CD14-positive monocyte (primary cell): ENCODE data around the gene BTBD9. TPM values are rescaled to one million over a fixed set of nuclear protein-coding genes. Genes with fewer than 3 reads are reported as not detected.

ENCODE experiments used
- DNase-seq, 3 donors: peaks; one replicate each; pipeline ENCODE4 v3.0.0-alpha.2; 2011 to 2022
- H2AFZ ChIP-seq: 2 replicates; pipeline ENCODE4 v1.6.0; 2012; ENCODE audit warnings: mild to moderate bottlenecking, low read depth, low read length, inconsistent platforms; ENCODE audit not compliant: insufficient read depth, poor library complexity, severe bottlenecking
- H3K27ac ChIP-seq, 2 donors: 1 replicate in 1 of 2; 2 replicates in 1 of 2; pipeline ENCODE4 v1.5.1; 2012 to 2013; ENCODE audit warnings: low read length in 2 of 2, control low read depth in 1 of 2, inconsistent platforms in 1 of 2, low read depth in 1 of 2, mild to moderate bottlenecking in 1 of 2
- H3K27me3 ChIP-seq, 2 donors: one replicate each; pipeline versions ENCODE4 v1.6.0 to v1.6.1; 2011 to 2013; ENCODE audit warnings: low read length in 2 of 2; ENCODE audit not compliant: control insufficient read depth in 2 of 2, insufficient read depth in 2 of 2
- H3K36me3 ChIP-seq, 2 donors: replicated peaks in 1 of 2; 1 replicate in 1 of 2; 2 replicates in 1 of 2; pipeline versions ENCODE4 v1.5.1 to v1.6.1; 2012 to 2013; ENCODE audit warnings: low read length in 2 of 2, control low read depth in 1 of 2, inconsistent platforms in 1 of 2, mild to moderate bottlenecking in 1 of 2; ENCODE audit not compliant: insufficient read depth in 2 of 2, control insufficient read depth in 1 of 2
- H3K4me1 ChIP-seq, 2 donors: 1 replicate in 1 of 2; 2 replicates in 1 of 2; pipeline versions ENCODE4 v1.5.1 to v1.6.1; 2012 to 2013; ENCODE audit warnings: low read length in 2 of 2, control low read depth in 1 of 2, inconsistent platforms in 1 of 2, mild to moderate bottlenecking in 1 of 2, moderate library complexity in 1 of 2; ENCODE audit not compliant: insufficient read depth in 2 of 2, control insufficient read depth in 1 of 2
- H3K4me2 ChIP-seq: replicated peaks from 2 replicates; pipeline ENCODE3; 2012; ENCODE audit warnings: low read length, moderate library complexity, mild to moderate bottlenecking; ENCODE audit not compliant: poor library complexity, severe bottlenecking; ENCODE audit errors: extremely low read depth
- H3K4me3 ChIP-seq, 3 experiments: fragments of 200-600 bp in 1 of 3; sonication (generic) in 1 of 3; replicated peaks in 1 of 3; 1 replicate in 2 of 3; 2 replicates in 1 of 3; pipeline ENCODE4 v1.5.1; 2011 to 2013; ENCODE audit warnings: low read length in 3 of 3, mild to moderate bottlenecking in 3 of 3, control low read depth in 2 of 3, low read depth in 2 of 3, inconsistent platforms in 1 of 3, moderate library complexity in 1 of 3
- H3K79me2 ChIP-seq: 2 replicates; pipeline ENCODE4 v1.6.0; 2012; ENCODE audit warnings: mild to moderate bottlenecking, control low read depth, inconsistent platforms, low read length, moderate library complexity; ENCODE audit not compliant: insufficient read depth
- H3K9ac ChIP-seq: 2 replicates; pipeline ENCODE4 v1.6.0; 2017; ENCODE audit warnings: low read length, mild to moderate bottlenecking; ENCODE audit not compliant: insufficient read depth, poor library complexity, severe bottlenecking
- H3K9me3 ChIP-seq, 2 donors: replicated peaks in 1 of 2; 1 replicate in 1 of 2; 2 replicates in 1 of 2; pipeline versions ENCODE4 v1.5.1 to v1.6.1; 2012 to 2013; ENCODE audit warnings: low read length in 2 of 2, control low read depth in 1 of 2; ENCODE audit not compliant: control insufficient read depth in 1 of 2, insufficient read depth in 1 of 2
- H4K20me1 ChIP-seq: 2 replicates; pipeline ENCODE4 v1.6.0; 2012; ENCODE audit warnings: mild to moderate bottlenecking, low read length, control low read depth, moderate library complexity; ENCODE audit not compliant: insufficient read depth
- H3K27ac Mint-ChIP-seq, 7 donors: one replicate each; pipeline ENCODE4 v1.8.0; 2020; ENCODE audit warnings: mild to moderate bottlenecking in 7 of 7, mixed read lengths in 7 of 7, moderate library complexity in 6 of 7, inconsistent platforms in 2 of 7
- H3K27me3 Mint-ChIP-seq, 3 donors: one replicate each; pipeline ENCODE4 v1.8.0; 2021 to 2022; ENCODE audit warnings: low read depth in 3 of 3, mild to moderate bottlenecking in 3 of 3, mixed read lengths in 3 of 3, moderate library complexity in 3 of 3, inconsistent platforms in 1 of 3
- H3K36me3 Mint-ChIP-seq, 2 donors: one replicate each; pipeline ENCODE4 v1.8.0; 2020; ENCODE audit warnings: mixed read lengths in 2 of 2, inconsistent platforms in 1 of 2, mild to moderate bottlenecking in 1 of 2
- H3K4me1 Mint-ChIP-seq: one replicate; pipeline ENCODE4 v1.8.0; 2020; ENCODE audit warnings: mild to moderate bottlenecking, mixed read lengths
- H3K4me3 Mint-ChIP-seq, 2 donors: one replicate each; pipeline ENCODE4 v1.8.0; 2020; ENCODE audit warnings: mild to moderate bottlenecking in 2 of 2, mixed read lengths in 2 of 2, moderate library complexity in 1 of 2
- H3K9me3 Mint-ChIP-seq, 7 donors: one replicate each; pipeline ENCODE4 v1.8.0; 2020 to 2022; ENCODE audit warnings: mixed read lengths in 7 of 7, mild to moderate bottlenecking in 6 of 7, moderate library complexity in 6 of 7, inconsistent platforms in 2 of 7
- WGBS: methylation state at CpG from one replicate; pipeline ENCODE4 v1.1.5; 2013; ENCODE audit warnings: missing lambda C conversion rate; ENCODE audit not compliant: insufficient coverage; 5-methylcytosine and 5-hydroxymethylcytosine counted together
- intact Hi-C, 2 donors: fragments of 100-400 bp; cut with micrococcal nuclease; formaldehyde crosslinking; loops; one replicate each; pipeline versions ENCODE4 v1.15.0 to v1.15.1; 2023
- polyA plus RNA-seq, 3 donors: library from polyadenylated mRNA; depleted of rRNA in 1 of 3; unstranded in 2 of 3; stranded (reverse) in 1 of 3; fragments of 300-500 nt in 2 of 3; fragments of >200 nt in 1 of 3; fragmentation: Illumina TruSeq in 2 of 3; gene quantifications; 1 replicate in 2 of 3; 2 replicates in 1 of 3; pipeline ENCODE4 v1.2.3, GENCODE V29; 2012 to 2021
- TF ChIP-seq, protein P1 (sequence below): fragments of 200-600 bp; IDR thresholded peaks from one replicate; pipeline ENCODE4 v1.8.0; 2022; ENCODE audit warnings: antibody characterized with exemption, mild to moderate bottlenecking

BTBD9 gene
- polyA plus RNA-seq, 3 donors: 5.2 to 7.5 (median 6.2) TPM

DNA sequence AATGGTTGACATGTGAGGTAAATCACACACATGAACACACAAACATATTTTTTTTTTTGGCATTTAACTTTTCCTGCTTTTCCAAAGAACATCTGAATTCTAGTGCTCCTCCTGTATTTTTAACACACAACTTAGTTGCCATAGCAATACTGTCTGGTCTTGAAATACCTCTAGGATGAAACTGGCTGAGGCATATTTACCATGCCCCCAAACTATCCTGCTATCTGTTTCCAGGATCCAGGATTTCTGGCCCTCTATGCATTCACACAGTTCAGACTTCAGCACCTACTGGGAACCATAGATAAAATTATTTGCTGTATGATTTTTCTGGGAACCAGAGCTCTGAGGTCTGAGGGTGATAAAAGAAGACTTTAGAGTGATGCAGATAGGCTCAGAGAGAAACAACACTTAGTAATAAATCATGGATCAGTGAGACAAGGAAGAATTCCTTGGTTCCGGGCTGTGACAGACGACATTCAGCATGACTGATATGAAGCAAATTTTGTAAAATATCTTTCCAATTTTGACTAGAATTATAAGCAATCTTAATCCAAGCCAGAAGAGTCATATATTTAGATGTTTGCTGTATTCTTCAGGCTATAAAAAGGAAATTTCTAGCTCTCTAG lies 359.7 kb downstream of the BTBD9 start:
- no peak for DNase-seq
- H3K4me1 Mint-ChIP-seq: peaks cover 5% of the 10 kb centered on the region
- H3K27ac Mint-ChIP-seq: no peak overlapping the region
- Histone ChIP-seq H3K4me2 (no peak overlapping the region), H3K27ac (no peak overlapping the region), H3K4me1 (peaks cover 2% of the 10 kb centered on the region in 2 donors), H3K27me3 (no peaks in the 10 kb centered on the region), H2AFZ (no peak overlapping the region), H3K79me2 (no peaks in the 10 kb centered on the region), H3K4me3 (no peak overlapping the region), H3K9me3 (no peaks in the 10 kb centered on the region), H4K20me1 (no peaks in the 10 kb centered on the region), H3K36me3 (no peaks in the 10 kb centered on the region), H3K9ac (no peak overlapping the region)
- TF ChIP-seq, protein P1, sequence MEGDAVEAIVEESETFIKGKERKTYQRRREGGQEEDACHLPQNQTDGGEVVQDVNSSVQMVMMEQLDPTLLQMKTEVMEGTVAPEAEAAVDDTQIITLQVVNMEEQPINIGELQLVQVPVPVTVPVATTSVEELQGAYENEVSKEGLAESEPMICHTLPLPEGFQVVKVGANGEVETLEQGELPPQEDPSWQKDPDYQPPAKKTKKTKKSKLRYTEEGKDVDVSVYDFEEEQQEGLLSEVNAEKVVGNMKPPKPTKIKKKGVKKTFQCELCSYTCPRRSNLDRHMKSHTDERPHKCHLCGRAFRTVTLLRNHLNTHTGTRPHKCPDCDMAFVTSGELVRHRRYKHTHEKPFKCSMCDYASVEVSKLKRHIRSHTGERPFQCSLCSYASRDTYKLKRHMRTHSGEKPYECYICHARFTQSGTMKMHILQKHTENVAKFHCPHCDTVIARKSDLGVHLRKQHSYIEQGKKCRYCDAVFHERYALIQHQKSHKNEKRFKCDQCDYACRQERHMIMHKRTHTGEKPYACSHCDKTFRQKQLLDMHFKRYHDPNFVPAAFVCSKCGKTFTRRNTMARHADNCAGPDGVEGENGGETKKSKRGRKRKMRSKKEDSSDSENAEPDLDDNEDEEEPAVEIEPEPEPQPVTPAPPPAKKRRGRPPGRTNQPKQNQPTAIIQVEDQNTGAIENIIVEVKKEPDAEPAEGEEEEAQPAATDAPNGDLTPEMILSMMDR: no peak
- peaks cover 1 to 2% of the 10 kb centered on the region in 2 donors for H3K36me3 Mint-ChIP-seq
- whole genome bisulfite sequencing: no CpG with 5 or more reads among the region's 2 CpGs
- H3K27me3 Mint-ChIP-seq: no peaks in the 10 kb centered on the region
- intact Hi-C loops: no loop called here
- no peak overlapping the region for H3K4me3 Mint-ChIP-seq
- H3K9me3 Mint-ChIP-seq: no peaks in the 10 kb centered on the region

DNA sequence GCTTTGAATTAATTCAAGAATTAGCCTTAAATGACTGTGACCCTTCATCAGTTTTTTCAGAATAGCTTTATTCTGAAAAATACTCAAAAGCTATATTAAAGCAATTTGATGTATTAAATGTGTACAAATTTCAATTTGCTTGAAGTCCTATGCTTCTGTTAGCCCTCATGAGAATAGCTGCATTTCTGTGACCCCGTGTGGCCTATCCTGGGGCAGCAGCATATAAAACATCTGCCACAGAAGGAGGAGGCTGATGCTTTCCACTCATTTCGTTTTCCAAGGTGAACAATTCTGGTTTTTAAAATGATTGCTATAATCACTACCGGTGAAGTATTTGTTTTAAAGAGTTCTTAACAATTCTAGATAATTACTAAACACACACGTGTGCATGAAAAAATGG lies 360.3 kb downstream of the BTBD9 start:
- no peak overlapping the region for H2AFZ ChIP-seq
- intact Hi-C loops: no loop called here
- no peak for DNase-seq
- H4K20me1 ChIP-seq: no peaks in the 10 kb centered on the region
- no peaks in the 10 kb centered on the region for H3K4me1 Mint-ChIP-seq
- no peak overlapping the region for H3K4me3 ChIP-seq
- H3K4me2 ChIP-seq: no peak overlapping the region
- no peaks in the 10 kb centered on the region for H3K9me3 Mint-ChIP-seq
- WGBS: no CpG with 5 or more reads among the region's 4 CpGs
- no peaks in the 10 kb centered on the region for H3K4me1 ChIP-seq
- no peaks in the 10 kb centered on the region for H3K79me2 ChIP-seq
- H3K36me3 ChIP-seq: no peaks in the 10 kb centered on the region
- H3K9me3 ChIP-seq: no peaks in the 10 kb centered on the region
- peaks cover 0 to 2% of the 10 kb centered on the region in 2 donors for H3K36me3 Mint-ChIP-seq
- no peak overlapping the region for H3K4me3 Mint-ChIP-seq
- H3K27ac ChIP-seq: no peak overlapping the region
- H3K9ac ChIP-seq: no peak overlapping the region
- no peaks in the 10 kb centered on the region for H3K27me3 ChIP-seq
- no peak overlapping the region for H3K27ac Mint-ChIP-seq
- no peaks in the 10 kb centered on the region for H3K27me3 Mint-ChIP-seq
- TF ChIP-seq, protein P1: no peak
